Loucy (cell line): ENCODE measurements around the gene CAPS.
"Not testable (repeated sequence)": the region's sequence is repeated elsewhere in the genome, so short reads cannot be mapped to it uniquely, and the experiment has no call there.

Experiments used
- H2AFZ ChIP-seq: fragments of 200-600 bp; sonication (generic); 2 replicates; pipeline ENCODE4 v1.6.0; 2016; ENCODE audit warnings: antibody characterized with exemption, mild to moderate bottlenecking, low read length, moderate library complexity
- H3F3A ChIP-seq: fragments of 200-600 bp; 2 replicates; pipeline ENCODE4 v1.6.0; 2016; ENCODE audit warnings: antibody characterized with exemption, low read depth, mild to moderate bottlenecking
- H3K27me3 ChIP-seq: fragments of 200-600 bp; sonication (generic); 2 replicates; pipeline ENCODE4 v1.6.1; 2014; ENCODE audit warnings: low read length, mild to moderate bottlenecking; ENCODE audit not compliant: insufficient read depth, poor library complexity, severe bottlenecking
- H3K36me3 ChIP-seq: fragments of 200-600 bp; sonication (generic); 2 replicates; pipeline ENCODE4 v1.6.1; 2016; ENCODE audit warnings: low read length; ENCODE audit not compliant: insufficient read depth
- H3K4me1 ChIP-seq: fragments of 200-600 bp; sonication (generic); 2 replicates; pipeline ENCODE4 v1.5.1; 2014; ENCODE audit warnings: low read length, mild to moderate bottlenecking; ENCODE audit not compliant: insufficient read depth, poor library complexity, severe bottlenecking
- H3K4me2 ChIP-seq: fragments of 200-600 bp; sonication (generic); 2 replicates; pipeline ENCODE4 v1.6.0; 2014; ENCODE audit warnings: antibody characterized with exemption, low read length, low read depth, mild to moderate bottlenecking; ENCODE audit not compliant: poor library complexity, severe bottlenecking
- H3K4me3 ChIP-seq: fragments of 200-600 bp; sonication (generic); 2 replicates; pipeline ENCODE4 v1.5.1; 2014; ENCODE audit warnings: low read length, mild to moderate bottlenecking, mixed read lengths; ENCODE audit not compliant: poor library complexity, severe bottlenecking
- H3K79me2 ChIP-seq: fragments of 200-600 bp; sonication (generic); 2 replicates; pipeline ENCODE4 v1.6.1; 2014; ENCODE audit warnings: low read length; ENCODE audit not compliant: insufficient read depth
- H3K9ac ChIP-seq: fragments of 200-600 bp; sonication (generic); 2 replicates; pipeline ENCODE4 v1.6.0; 2014; ENCODE audit warnings: mild to moderate bottlenecking, low read depth, low read length, moderate library complexity; ENCODE audit not compliant: poor library complexity, severe bottlenecking
- H3K9me2 ChIP-seq: fragments of 200-600 bp; sonication (generic); replicated peaks from 2 replicates; pipeline ENCODE4 v1.6.1; 2016; ENCODE audit warnings: low read depth, low read length, mixed read lengths
- H3K9me3 ChIP-seq: fragments of 200-600 bp; sonication (generic); 2 replicates; pipeline ENCODE4 v1.6.1; 2014; ENCODE audit warnings: mild to moderate bottlenecking, antibody characterized with exemption, low read length, low read depth; ENCODE audit not compliant: insufficient read depth
- H4K20me1 ChIP-seq: fragments of 200-600 bp; sonication (generic); 2 replicates; pipeline ENCODE4 v1.6.0; 2014; ENCODE audit warnings: antibody characterized with exemption, low read length, mild to moderate bottlenecking; ENCODE audit not compliant: insufficient read depth, poor library complexity, severe bottlenecking
- EZH2phosphoT487 ChIP-seq: fragments of 200-600 bp; IDR thresholded peaks from 2 replicates; pipeline ENCODE4 v1.6.1; 2018; ENCODE audit warnings: antibody characterized with exemption, mild to moderate bottlenecking, moderate library complexity, borderline replicate concordance

Gene CAPS

DNA sequence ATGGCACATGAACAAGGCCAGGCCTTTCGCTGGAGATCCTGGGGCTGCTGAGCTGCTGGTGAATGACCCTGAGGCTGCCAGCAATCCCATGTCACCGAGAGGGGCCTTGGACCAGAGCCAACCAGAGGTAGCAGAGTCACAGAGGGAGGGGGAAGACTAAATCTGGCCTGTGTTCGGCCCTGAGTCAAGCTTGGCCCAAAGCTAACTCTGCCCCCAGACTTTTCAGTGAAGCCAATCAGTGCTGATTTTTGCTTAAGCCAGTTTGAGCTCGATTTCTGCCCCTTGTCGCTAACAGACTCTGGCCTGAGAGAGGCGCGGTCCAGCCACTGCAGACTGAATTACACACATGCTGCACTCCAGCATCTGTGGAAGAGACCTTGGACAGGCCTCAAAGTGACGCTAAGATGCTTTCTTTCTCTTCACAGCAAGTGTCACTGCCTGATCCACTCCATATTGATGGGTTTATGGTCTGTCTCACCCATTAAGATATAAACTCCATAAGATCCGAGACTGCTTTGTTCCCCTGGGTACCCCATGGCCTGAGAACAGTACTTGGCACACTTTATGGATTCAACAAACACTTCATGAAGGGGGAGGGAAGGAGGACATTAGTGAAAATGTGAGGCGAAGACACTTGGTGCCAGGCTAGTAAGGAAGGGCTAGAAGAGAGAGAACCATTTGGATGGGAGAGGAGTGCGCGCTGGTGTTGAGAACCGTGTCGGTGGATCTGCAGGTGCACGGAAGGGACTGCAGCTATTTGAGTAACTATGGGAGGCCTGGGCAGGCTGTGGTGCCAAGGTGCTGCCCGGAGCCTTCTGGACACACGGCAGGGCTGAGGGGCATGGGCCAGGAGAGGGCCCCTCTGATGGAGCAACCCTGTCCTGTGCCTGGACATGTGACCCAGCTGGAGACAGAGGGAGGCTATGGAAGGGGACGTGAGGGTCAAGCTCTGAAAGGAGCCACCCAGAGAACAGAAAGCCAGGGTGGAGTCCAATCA is 46.2 kb downstream of the CAPS start:
- no peak for TF ChIP-seq EZH2phosphoT487
- Histone ChIP-seq H3K27me3 (no peaks in the 10 kb centered on the region), H2AFZ (no peak overlapping the region), H3K9me3 (no peaks in the 10 kb centered on the region), H3K9ac (no peak overlapping the region), H3K4me3 (no peak overlapping the region), H3K36me3 (0 out of 2 replicates have a peak, but pooled peaks cover 5% of the 10 kb centered on the region), H3K4me2 (no peak overlapping the region), H3F3A (no peaks in the 10 kb centered on the region), H3K4me1 (peaks cover 13% of the 10 kb centered on the region), H4K20me1 (peaks cover 90% of the 10 kb centered on the region), H3K9me2 (no peaks in the 10 kb centered on the region), H3K79me2 (peaks cover 100% of the 10 kb centered on the region)

DNA sequence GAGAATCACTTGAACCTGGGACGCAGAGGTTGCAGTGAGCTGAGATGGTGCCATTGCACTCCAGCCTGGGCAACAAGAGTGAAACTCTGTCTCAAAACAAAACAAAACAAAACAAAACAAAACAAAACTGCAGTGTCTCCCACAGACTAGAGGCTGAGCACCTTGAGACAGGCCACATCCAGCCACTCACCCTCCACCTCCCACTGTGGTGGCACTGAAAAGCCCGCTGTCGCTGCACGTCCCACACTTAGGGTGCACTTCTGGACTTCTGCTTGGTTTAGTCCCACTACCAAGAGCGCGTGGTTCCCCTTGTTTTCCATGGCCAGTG is 47.6 kb downstream of the CAPS start:
- Histone ChIP-seq H3K4me1 (peaks cover 13% of the 10 kb centered on the region), H3K79me2 (peaks cover 100% of the 10 kb centered on the region), H4K20me1 (peaks cover 93% of the 10 kb centered on the region), H3K4me2 (peak overlapping the region; percentile 60), H3K4me3 (peak overlapping the region; percentile 25)
- H2AFZ ChIP-seq, H3F3A ChIP-seq, H3K9me2 ChIP-seq, H3K9me3 ChIP-seq, H3K27me3 ChIP-seq, H3K9ac ChIP-seq, H3K36me3 ChIP-seq: not testable (repeated sequence)

DNA sequence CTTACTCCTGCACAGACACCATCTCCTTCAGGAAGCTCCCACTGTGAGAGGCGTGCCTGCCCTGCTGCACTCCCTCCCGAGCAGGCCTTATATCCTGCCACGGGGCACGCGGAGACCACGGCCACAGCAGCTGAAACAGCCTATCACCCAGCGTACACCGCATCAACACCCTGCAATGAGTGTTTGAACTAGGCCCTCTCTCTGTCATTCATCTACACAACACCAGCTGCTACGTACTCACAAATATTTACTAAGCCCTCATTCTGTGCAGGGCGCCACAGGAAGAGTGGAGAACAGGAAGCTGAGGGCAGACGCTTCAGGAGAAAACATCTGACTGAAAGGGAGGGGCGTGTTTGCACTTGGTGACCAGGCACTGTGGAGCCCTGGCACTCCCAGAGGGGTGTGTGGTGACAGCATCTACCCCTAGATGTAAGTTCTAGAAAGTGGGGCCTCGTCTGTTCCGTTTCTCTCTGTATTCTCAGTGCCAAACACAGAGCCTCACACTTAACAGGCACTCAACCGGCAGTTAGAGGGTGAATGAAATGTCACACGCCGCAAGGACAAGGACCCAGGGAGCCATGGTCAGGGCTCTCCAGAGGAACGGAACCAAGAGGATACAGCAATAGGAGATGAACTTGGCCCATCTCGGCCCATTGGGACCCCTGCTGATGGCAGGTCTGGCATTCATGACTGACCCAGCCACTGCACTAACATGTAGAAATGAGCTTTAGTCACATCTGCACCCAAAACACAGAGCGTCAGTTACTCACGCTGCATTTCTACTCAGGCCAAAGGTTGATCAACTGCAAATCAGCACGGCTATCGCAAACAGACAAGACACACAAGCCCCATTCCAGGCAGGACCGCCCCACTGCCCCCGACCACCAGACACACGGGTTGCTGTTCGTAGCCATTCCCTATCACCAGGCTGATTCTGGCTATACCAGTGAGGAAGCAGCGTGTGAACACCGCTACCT is 48.2 kb downstream of the CAPS start:
- peak overlapping the region; percentile 60 for H3K4me2 ChIP-seq
- peak overlapping the region; percentile 24 for H3K9ac ChIP-seq
- H3K9me2 ChIP-seq, result no peaks in the 10 kb centered on the region
- peaks cover 13% of the 10 kb centered on the region for H3K4me1 ChIP-seq
- no peak overlapping the region for H2AFZ ChIP-seq
- H3K36me3 ChIP-seq, result peaks cover 8% of the 10 kb centered on the region; the same call in 1 of the 2 replicates
- H4K20me1 ChIP-seq, result peaks cover 97% of the 10 kb centered on the region
- TF ChIP-seq EZH2phosphoT487, result no peak
- H3K79me2 ChIP-seq, result peaks cover 100% of the 10 kb centered on the region
- H3K27me3 ChIP-seq, result no peaks in the 10 kb centered on the region
- H3K9me3 ChIP-seq, result no peaks in the 10 kb centered on the region
- H3K4me3 ChIP-seq, result peak overlapping the region; percentile 25
- H3F3A ChIP-seq, result no peaks in the 10 kb centered on the region

DNA sequence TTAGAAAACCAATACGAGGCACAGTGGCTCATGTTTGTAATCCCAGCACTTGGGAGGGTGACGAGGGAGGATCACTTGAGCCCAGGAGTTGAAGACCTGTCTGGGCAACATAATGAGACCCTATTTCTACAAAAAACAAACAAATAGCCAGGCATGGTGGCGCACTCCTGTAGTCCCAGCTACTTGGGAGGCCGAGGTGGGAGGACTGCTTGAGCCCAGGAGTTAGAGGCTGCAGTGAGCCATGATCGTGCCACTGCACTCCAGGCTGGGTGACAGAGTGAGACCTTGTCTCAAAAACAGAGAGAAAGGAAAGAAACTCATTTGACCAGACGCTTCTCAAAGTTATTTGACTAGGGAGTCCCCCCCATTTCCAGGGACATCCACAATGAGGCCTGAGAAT is 49.2 kb downstream of the CAPS start:
- not testable (repeated sequence) for H3K27me3 ChIP-seq, H3K4me3 ChIP-seq, H3K9me2 ChIP-seq, H3K4me2 ChIP-seq, H3F3A ChIP-seq, H3K36me3 ChIP-seq, H3K9me3 ChIP-seq, H3K9ac ChIP-seq, H2AFZ ChIP-seq
- peaks cover 22% of the 10 kb centered on the region for H3K4me1 ChIP-seq
- H3K79me2 ChIP-seq, result peaks cover 100% of the 10 kb centered on the region
- peaks cover 97% of the 10 kb centered on the region for H4K20me1 ChIP-seq
